Measurements from ENCODE around the gene COPB1. TPM values are rescaled to one million over a fixed set of nuclear protein-coding genes. Genes with fewer than 3 reads are reported as not detected.
A peak's percentile ranks its signal among the peaks of the same experiment; 100 is the strongest.

The COPB1 gene
- total and polyA plus RNA-seq, 2 of the 13 experiments (the other 11 are each of a cell fraction or from before 2014, with no cell fraction given), result 114 to 195 TPM

GRCh38 chr11:14519917-14520746 lies 20.5 kb upstream of the COPB1 start, which contains the start of gene PSMA1 (continued):
- TF ChIP-seq, protein P1, sequence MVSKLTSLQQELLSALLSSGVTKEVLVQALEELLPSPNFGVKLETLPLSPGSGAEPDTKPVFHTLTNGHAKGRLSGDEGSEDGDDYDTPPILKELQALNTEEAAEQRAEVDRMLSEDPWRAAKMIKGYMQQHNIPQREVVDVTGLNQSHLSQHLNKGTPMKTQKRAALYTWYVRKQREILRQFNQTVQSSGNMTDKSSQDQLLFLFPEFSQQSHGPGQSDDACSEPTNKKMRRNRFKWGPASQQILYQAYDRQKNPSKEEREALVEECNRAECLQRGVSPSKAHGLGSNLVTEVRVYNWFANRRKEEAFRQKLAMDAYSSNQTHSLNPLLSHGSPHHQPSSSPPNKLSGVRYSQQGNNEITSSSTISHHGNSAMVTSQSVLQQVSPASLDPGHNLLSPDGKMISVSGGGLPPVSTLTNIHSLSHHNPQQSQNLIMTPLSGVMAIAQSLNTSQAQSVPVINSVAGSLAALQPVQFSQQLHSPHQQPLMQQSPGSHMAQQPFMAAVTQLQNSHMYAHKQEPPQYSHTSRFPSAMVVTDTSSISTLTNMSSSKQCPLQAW (CRISPR knock-in tag; IDR thresholded peaks at IDR 0.05), result peak; percentile 38; the same call in 1 of the 2 replicates
- TF ChIP-seq NPAS2 (CRISPR knock-in tag; IDR thresholded peaks at IDR 0.05; ENCODE audit: borderline replicate concordance) (no peak), AHR (CRISPR knock-in tag; IDR thresholded peaks at IDR 0.05) (peak; percentile 55; the same call in 1 of the 2 replicates), NKX3-1 (CRISPR knock-in tag; IDR thresholded peaks at IDR 0.05) (peak; percentile 43), HNF4G (IDR thresholded peaks at IDR 0.05; ENCODE audit: borderline replicate concordance, low read depth, low read length) (no peak), HNF4G (CRISPR knock-in tag; IDR thresholded peaks at IDR 0.05; ENCODE audit: borderline replicate concordance, low read depth) (peak; percentile 62; the same call in 1 of the 2 replicates), RFX1 (IDR thresholded peaks at IDR 0.05) (no peak), ZNF343 (CRISPR knock-in tag; IDR thresholded peaks at IDR 0.05) (peak; percentile 64; the same call in 1 of the 2 replicates), AKNA (CRISPR knock-in tag; IDR thresholded peaks at IDR 0.05; ENCODE audit: borderline replicate concordance) (peak; percentile 66), NR0B2 (CRISPR knock-in tag; IDR thresholded peaks at IDR 0.05) (peak; percentile 59; the same call in 1 of the 2 replicates), CC2D1A (CRISPR knock-in tag; IDR thresholded peaks at IDR 0.05) (peak; percentile 73; the same call in 1 of the 2 replicates), ZNF333 (CRISPR knock-in tag; IDR thresholded peaks at IDR 0.05; ENCODE audit: borderline replicate concordance) (peak; percentile 99), SIN3A (IDR thresholded peaks at IDR 0.05; ENCODE audit: borderline replicate concordance, low read depth, low read length) (peak; percentile 90), CHD4 (IDR thresholded peaks at IDR 0.05; ENCODE audit: borderline replicate concordance, low read length) (no peak), ZNF616 (CRISPR knock-in tag; IDR thresholded peaks at IDR 0.05; ENCODE audit: low read depth) (0 out of 2 replicates have a peak, but pooled peaks have one; percentile 24), MXD4 (CRISPR knock-in tag; IDR thresholded peaks at IDR 0.05) (0 out of 2 replicates have a peak, but pooled peaks have one; percentile 36), NFIC (IDR thresholded peaks at IDR 0.05; ENCODE audit: low read length) (peak; percentile 25; the same call in 1 of the 2 replicates), HNF4A (CRISPR knock-in tag; IDR thresholded peaks at IDR 0.05) (no peak; the same call in 1 of the 2 replicates)
- TF ChIP-seq, protein P2, sequence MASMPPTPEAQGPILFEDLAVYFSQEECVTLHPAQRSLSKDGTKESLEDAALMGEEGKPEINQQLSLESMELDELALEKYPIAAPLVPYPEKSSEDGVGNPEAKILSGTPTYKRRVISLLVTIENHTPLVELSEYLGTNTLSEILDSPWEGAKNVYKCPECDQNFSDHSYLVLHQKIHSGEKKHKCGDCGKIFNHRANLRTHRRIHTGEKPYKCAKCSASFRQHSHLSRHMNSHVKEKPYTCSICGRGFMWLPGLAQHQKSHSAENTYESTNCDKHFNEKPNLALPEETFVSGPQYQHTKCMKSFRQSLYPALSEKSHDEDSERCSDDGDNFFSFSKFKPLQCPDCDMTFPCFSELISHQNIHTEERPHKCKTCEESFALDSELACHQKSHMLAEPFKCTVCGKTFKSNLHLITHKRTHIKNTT (CRISPR knock-in tag; IDR thresholded peaks at IDR 0.05), result no peak
- TF ChIP-seq, protein P3, sequence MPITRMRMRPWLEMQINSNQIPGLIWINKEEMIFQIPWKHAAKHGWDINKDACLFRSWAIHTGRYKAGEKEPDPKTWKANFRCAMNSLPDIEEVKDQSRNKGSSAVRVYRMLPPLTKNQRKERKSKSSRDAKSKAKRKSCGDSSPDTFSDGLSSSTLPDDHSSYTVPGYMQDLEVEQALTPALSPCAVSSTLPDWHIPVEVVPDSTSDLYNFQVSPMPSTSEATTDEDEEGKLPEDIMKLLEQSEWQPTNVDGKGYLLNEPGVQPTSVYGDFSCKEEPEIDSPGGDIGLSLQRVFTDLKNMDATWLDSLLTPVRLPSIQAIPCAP (CRISPR knock-in tag; IDR thresholded peaks at IDR 0.05; ENCODE audit: low read depth), result no peak
